HEK293T (cell line): ENCODE results near the gene MAP2K3.
"Not testable (repeated sequence)": the region's sequence is repeated elsewhere in the genome, so short reads cannot be mapped to it uniquely, and the experiment has no call there.

Experiments
- BHLHE40 ChIP-seq: fragments of 450-650 bp; IDR thresholded peaks from 2 replicates; pipeline ENCODE4 v1.6.1; 2016; ENCODE audit warnings: mild to moderate bottlenecking, moderate library complexity, borderline replicate concordance
- FOXK2 ChIP-seq: fragments of 450-650 bp; IDR thresholded peaks from 2 replicates; pipeline ENCODE4 v1.6.1; 2016; ENCODE audit warnings: mild to moderate bottlenecking
- FOXM1 ChIP-seq: fragments of 450-650 bp; IDR thresholded peaks from 2 replicates; pipeline ENCODE4 v1.6.1; 2017; ENCODE audit warnings: mild to moderate bottlenecking, borderline replicate concordance
- HDGF ChIP-seq: fragments of 450-650 bp; IDR thresholded peaks from 2 replicates; pipeline ENCODE4 v1.6.1; 2017; ENCODE audit warnings: antibody characterized with exemption, borderline replicate concordance
- SP1 ChIP-seq: fragments of 450-650 bp; IDR thresholded peaks from 2 replicates; pipeline ENCODE4 v1.6.1; 2017
- SUZ12 ChIP-seq: fragments of 450-650 bp; IDR thresholded peaks from 2 replicates; pipeline ENCODE4 v1.6.1; 2016; ENCODE audit warnings: mild to moderate bottlenecking
- TARDBP ChIP-seq: fragments of 450-650 bp; IDR thresholded peaks from 2 replicates; pipeline ENCODE4 v1.6.1; 2016
- ZNF384 ChIP-seq: fragments of 450-650 bp; IDR thresholded peaks from 2 replicates; pipeline ENCODE4 v1.6.1; 2016

GRCh38 chr17:21321061-21321460, 36.5 kb downstream of the MAP2K3 start:
- TF ChIP-seq SP1, HDGF, FOXM1, BHLHE40, TARDBP, ZNF384, SUZ12, FOXK2: not testable (repeated sequence)
